AG04449 (cell line): ENCODE data around the gene CCDC170.

Source experiments
- CTCF ChIA-PET: fragments of 350-600 bp; formaldehyde crosslinking; extraction: SDS; loops from one replicate; lab custom pipeline; 2021; ENCODE audit warnings: antibody characterized with exemption; lab: Yijun Ruan, JAX
- POLR2A ChIA-PET: fragments of 400-600, 350-600 bp; formaldehyde crosslinking; extraction: SDS; loops from one replicate; lab custom pipeline; 2020; ENCODE audit warnings: antibody characterized with exemption, inconsistent platforms; lab: Yijun Ruan, JAX
- DNase-seq: peaks from one replicate; pipeline ENCODE4 v3.0.0-alpha.2; 2010; ENCODE audit warnings: low read depth, low spot score
- H3K4me3 ChIP-seq: 2 replicates; pipeline ENCODE4 v1.5.1; 2011; ENCODE audit warnings: low read depth, mild to moderate bottlenecking, control low read depth, low read length
- TF ChIP-seq, protein P1 (sequence below): IDR thresholded peaks from one replicate; pipeline ENCODE4 v1.5.1; 2011; ENCODE audit warnings: mild to moderate bottlenecking, moderate library complexity, low read length, control low read depth, inconsistent platforms; ENCODE audit not compliant: insufficient read depth; ENCODE audit errors: missing control alignments

Gene CCDC170

DNA sequence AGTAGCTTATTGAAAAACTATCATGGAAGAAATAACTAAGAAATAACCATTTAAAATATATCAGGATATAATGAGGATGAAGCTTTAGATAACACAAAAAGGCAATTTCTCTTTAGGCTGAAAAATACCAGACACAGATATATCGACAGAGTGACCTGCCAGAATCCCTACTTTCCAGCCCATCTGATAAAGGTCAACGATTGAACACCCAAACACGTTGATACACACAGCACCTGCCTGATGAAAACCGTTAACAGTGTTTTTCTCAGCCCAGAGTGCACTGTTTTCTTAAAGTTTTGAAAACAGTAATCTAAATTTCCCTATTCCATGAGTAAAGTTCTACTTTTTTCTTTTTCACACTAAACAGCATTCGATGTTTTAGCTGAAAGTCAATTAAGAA is 170.6 kb downstream of the CCDC170 start:
- DNase-seq, result no peak
- TF ChIP-seq, protein P1, sequence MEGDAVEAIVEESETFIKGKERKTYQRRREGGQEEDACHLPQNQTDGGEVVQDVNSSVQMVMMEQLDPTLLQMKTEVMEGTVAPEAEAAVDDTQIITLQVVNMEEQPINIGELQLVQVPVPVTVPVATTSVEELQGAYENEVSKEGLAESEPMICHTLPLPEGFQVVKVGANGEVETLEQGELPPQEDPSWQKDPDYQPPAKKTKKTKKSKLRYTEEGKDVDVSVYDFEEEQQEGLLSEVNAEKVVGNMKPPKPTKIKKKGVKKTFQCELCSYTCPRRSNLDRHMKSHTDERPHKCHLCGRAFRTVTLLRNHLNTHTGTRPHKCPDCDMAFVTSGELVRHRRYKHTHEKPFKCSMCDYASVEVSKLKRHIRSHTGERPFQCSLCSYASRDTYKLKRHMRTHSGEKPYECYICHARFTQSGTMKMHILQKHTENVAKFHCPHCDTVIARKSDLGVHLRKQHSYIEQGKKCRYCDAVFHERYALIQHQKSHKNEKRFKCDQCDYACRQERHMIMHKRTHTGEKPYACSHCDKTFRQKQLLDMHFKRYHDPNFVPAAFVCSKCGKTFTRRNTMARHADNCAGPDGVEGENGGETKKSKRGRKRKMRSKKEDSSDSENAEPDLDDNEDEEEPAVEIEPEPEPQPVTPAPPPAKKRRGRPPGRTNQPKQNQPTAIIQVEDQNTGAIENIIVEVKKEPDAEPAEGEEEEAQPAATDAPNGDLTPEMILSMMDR, result no peak
- POLR2A ChIA-PET, result no interaction called here
- H3K4me3 ChIP-seq, result no peak overlapping the region
- CTCF ChIA-PET, result no interaction called here

GRCh38 chr6:151665329-151665728 is 171.5 kb downstream of the CCDC170 start:
- TF ChIP-seq, protein P1, result no peak
- no peak for DNase-seq
- CTCF ChIA-PET, result no interaction called here

GRCh38 chr6:151666526-151666925 is 172.7 kb downstream of the CCDC170 start:
- TF ChIP-seq, protein P1, result no peak
- CTCF ChIA-PET, result no interaction called here
- no peak for DNase-seq
- H3K4me3 ChIP-seq, result no peak overlapping the region
- POLR2A ChIA-PET, result no interaction called here

More at GRCh38 chr6:151665329-151665728, 171.5 kb downstream of the CCDC170 start:
- no peak overlapping the region for H3K4me3 ChIP-seq
- POLR2A ChIA-PET, result no interaction called here

GRCh38 chr6:151669208-151669560 is 175.4 kb downstream of the CCDC170 start:
- CTCF ChIA-PET, result interaction anchor here (0.8 kb wide), 1 partner anchor 455 kb away, joined by 3 read pairs; no protein-coding TSS in a partner anchor
- TF ChIP-seq, protein P1, result no peak
- H3K4me3 ChIP-seq, result no peak overlapping the region
- DNase-seq, result no peak
- POLR2A ChIA-PET, result no interaction called here

- TF ChIP-seq, protein P1, result no peak
- H3K4me3 ChIP-seq, result no peak overlapping the region
- POLR2A ChIA-PET, result no interaction called here
- CTCF ChIA-PET, result no interaction called here
- DNase-seq, result no peak
Observed at GRCh38 chr6:151670116-151670515, 176.3 kb downstream of the CCDC170 start.
